ENCODE results near the gene ARG2. TPM values are rescaled to one million over a fixed set of nuclear protein-coding genes. Genes with fewer than 3 reads are reported as not detected.

ARG2 gene
- total RNA-seq, 4 donors from 2014 or later, result 7.1 to 50.6 (median 17.7) TPM

DNA sequence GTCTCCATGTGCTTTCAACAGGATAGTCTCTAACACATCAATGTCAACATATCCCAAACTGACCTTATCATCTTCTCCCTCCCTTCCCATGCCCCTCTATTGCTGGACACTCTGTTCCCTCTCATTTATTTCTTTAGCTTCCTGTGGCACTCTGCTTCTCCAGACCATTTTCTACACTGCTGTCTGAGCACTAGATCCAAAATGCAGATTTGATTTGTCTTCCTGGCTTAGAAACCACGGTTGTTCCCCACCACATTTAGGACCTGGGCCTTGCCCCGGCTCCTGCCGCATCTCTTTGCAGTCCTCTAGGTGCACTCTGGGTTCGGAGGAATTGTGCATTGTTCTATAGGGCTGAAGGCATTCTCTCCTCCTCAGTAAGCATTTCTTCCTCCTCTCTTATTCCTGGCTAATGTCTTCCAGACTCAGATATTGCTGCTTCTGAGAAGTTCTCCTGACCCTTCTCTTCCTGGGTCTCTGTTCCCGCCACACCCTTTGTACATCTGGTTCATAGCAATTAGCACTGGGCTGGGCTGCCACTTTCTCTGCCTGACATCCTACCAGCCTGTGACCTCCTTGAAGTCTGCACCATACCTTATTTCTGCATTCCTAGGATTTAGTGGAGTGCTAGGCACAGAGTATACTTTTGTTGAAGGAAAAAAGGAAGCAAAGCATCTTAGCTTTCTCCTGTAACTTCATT lies 13.9 kb downstream of the ARG2 start:
- TF ChIP-seq POLR2A (IDR thresholded peaks at IDR 0.05), result no peak
- TF ChIP-seq, protein P1, sequence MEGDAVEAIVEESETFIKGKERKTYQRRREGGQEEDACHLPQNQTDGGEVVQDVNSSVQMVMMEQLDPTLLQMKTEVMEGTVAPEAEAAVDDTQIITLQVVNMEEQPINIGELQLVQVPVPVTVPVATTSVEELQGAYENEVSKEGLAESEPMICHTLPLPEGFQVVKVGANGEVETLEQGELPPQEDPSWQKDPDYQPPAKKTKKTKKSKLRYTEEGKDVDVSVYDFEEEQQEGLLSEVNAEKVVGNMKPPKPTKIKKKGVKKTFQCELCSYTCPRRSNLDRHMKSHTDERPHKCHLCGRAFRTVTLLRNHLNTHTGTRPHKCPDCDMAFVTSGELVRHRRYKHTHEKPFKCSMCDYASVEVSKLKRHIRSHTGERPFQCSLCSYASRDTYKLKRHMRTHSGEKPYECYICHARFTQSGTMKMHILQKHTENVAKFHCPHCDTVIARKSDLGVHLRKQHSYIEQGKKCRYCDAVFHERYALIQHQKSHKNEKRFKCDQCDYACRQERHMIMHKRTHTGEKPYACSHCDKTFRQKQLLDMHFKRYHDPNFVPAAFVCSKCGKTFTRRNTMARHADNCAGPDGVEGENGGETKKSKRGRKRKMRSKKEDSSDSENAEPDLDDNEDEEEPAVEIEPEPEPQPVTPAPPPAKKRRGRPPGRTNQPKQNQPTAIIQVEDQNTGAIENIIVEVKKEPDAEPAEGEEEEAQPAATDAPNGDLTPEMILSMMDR (IDR thresholded peaks at IDR 0.05), result no peak
- no peaks in the 10 kb centered on the region for H3K36me3 ChIP-seq
- H3K4me3 ChIP-seq, result no peak overlapping the region
- no peaks in the 10 kb centered on the region for H3K4me1 ChIP-seq
- DNase-seq, result no peak
- H3K9me3 ChIP-seq, result no peaks in the 10 kb centered on the region
- 86 to 92% methylated on average over 5 of the region's 5 CpGs for WGBS, 2 donors
- intact Hi-C loops (cut with DNase I), result no loop called here
- no peak overlapping the region for H3K27ac ChIP-seq
- H3K27me3 ChIP-seq, result no peaks in the 10 kb centered on the region

DNA sequence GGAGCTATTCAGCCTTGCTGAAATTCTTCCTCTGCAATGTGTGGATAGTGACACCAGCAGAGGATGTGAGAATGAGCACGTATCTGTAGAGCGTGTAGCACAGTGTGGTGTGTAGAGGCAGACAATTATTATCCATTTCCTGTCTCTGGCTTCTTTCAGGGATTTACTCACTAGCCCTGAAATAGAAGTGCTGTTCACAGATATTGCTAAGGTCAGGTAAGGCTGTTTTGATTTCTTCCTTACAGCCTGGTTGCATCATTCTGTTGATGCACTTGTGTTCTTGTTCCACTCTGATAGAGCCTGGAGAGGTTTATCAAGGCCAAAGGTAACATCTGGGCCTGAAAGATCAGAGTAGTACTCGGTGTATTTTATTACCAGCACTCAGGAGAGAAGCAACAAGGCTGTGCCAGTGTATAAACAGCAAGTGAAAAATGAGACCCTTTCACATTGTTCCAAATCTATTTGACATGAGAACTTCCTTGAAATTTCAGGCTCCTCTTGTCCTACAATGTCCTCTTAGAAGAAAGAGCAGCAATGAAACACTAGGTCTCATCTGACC lies 16.7 kb downstream of the ARG2 start:
- DNase-seq, result no peak
- intact Hi-C loops (cut with DNase I), result no loop called here
- TF ChIP-seq POLR2A (IDR thresholded peaks at IDR 0.05), result no peak
- TF ChIP-seq, protein P1 (IDR thresholded peaks at IDR 0.05), result no peak

DNA sequence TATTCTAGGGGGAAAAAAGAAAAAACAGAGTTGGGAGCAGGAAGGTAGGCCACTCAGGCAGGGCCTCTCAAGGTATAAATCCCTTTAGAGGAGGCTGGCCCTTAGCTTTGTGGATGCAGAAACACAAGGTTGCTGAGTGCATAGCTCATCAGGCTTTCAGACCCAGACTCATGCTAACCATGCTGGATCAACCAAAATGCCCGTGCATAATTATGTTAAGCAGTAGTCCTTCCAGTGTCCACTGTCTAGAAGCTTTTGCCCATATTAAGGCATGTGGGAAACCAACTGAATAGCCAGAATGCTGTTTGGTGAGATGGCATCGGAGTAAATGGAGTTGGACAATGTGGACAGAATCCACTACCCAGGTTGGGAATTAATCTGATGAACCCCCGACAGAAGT lies 18.9 kb downstream of the ARG2 start:
- no peak for DNase-seq
- 85 to 95% methylated on average over 3 of the region's 3 CpGs for WGBS, 2 donors
- intact Hi-C loops (cut with DNase I), result no loop called here
- H3K4me3 ChIP-seq, result no peak overlapping the region
- TF ChIP-seq, protein P1 (IDR thresholded peaks at IDR 0.05), result no peak
- no peak for TF ChIP-seq POLR2A (IDR thresholded peaks at IDR 0.05)
- no peak overlapping the region for H3K27ac ChIP-seq
- no peaks in the 10 kb centered on the region for H3K4me1 ChIP-seq
- H3K36me3 ChIP-seq, result no peaks in the 10 kb centered on the region
- H3K27me3 ChIP-seq, result no peaks in the 10 kb centered on the region
- no peaks in the 10 kb centered on the region for H3K9me3 ChIP-seq

More for the DNA sequence above, 16.7 kb downstream of the ARG2 start:
- WGBS, 2 donors, result 70 to 72% methylated on average over 3 of the region's 3 CpGs
- H3K4me3 ChIP-seq, result no peak overlapping the region
- no peaks in the 10 kb centered on the region for H3K9me3 ChIP-seq
- H3K27me3 ChIP-seq, result no peaks in the 10 kb centered on the region
- H3K4me1 ChIP-seq, result no peaks in the 10 kb centered on the region
- H3K27ac ChIP-seq, result no peak overlapping the region
- no peaks in the 10 kb centered on the region for H3K36me3 ChIP-seq

DNA sequence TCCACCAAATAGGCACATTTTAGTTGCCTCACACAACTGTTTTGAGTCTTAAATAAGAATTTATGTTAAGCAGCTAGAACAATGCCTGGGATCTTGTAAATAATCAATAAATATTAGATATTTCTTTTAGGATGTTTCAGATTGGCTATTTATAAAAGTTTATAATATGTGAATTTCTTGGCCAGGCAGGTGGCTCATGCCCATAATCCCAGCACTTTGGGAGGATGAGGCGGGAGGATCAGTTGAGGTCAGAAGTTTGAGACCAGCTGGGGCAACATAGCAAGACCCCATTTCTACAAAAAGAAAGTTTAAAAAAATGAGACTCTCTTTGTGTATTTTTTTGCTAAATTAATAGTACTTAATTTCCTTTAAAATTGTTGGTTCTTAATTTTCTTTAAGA lies 21.8 kb downstream of the ARG2 start:
- no peak overlapping the region for H3K27ac ChIP-seq
- no peaks in the 10 kb centered on the region for H3K4me1 ChIP-seq
- H3K4me3 ChIP-seq, result no peak overlapping the region
- WGBS, 2 donors, result 100% methylated on average over 1 of the region's 1 CpG
- intact Hi-C loops (cut with DNase I), result no loop called here
- no peaks in the 10 kb centered on the region for H3K27me3 ChIP-seq
- H3K36me3 ChIP-seq, result peaks cover 4 to 15% (median 5%) of the 10 kb centered on the region in 3 donors
- TF ChIP-seq, protein P1 (IDR thresholded peaks at IDR 0.05), result no peak
- TF ChIP-seq POLR2A (IDR thresholded peaks at IDR 0.05), result no peak
- no peaks in the 10 kb centered on the region for H3K9me3 ChIP-seq
- DNase-seq, result no peak

DNA sequence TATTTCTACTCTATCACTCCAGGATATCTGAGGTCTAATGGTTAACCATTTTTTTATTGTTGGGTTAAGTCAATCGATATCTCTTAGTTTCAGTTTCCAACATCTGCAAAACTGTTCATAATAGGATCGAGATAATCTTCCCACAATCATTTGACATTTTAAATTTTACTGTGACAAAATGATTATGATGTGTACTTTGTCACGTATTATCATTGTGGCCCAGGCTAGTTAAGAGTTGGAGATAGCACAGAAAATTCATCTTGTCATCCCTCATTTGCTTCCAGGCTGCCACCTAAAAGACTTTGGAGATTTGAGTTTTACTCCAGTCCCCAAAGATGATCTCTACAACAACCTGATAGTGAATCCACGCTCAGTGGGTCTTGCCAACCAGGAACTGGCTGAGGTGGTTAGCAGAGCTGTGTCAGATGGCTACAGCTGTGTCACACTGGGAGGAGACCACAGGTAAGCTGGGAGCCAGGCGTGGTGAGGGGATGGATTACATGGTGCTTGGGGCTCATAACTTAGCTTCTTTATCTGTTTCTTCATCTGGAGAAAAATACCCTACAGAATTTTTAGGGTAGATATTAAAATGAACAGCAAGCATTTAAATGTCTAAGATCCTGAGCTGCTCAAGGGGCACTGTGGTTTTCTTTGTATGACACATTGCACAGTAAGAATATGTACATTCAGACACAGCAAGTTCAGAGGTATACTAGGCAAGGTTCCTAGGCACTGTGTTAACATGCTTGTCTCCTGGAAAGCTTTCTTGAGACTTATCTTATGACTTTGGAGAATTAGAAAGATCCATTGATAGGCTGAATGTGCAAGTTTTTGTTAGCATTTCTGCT lies 22.4 kb downstream of the ARG2 start:
- no peak overlapping the region for H3K4me3 ChIP-seq
- H3K27me3 ChIP-seq, result no peaks in the 10 kb centered on the region
- H3K4me1 ChIP-seq, result no peaks in the 10 kb centered on the region
- WGBS, 2 donors, result 80 to 82% methylated on average over 5 of the region's 5 CpGs
- H3K36me3 ChIP-seq, result peaks cover 5 to 22% (median 5%) of the 10 kb centered on the region in 3 donors
- no peak overlapping the region for H3K27ac ChIP-seq
- DNase-seq, result no peak
- intact Hi-C loops (cut with DNase I), result no loop called here
- no peak for TF ChIP-seq POLR2A (IDR thresholded peaks at IDR 0.05)
- TF ChIP-seq, protein P1 (IDR thresholded peaks at IDR 0.05), result no peak
- no peaks in the 10 kb centered on the region for H3K9me3 ChIP-seq

Measured in esophagus squamous epithelium (tissue), 5 donors.